ENCODE data around the gene NOC4L.
"Not testable (repeated sequence)": the region's sequence is repeated elsewhere in the genome, so short reads cannot be mapped to it uniquely, and the experiment has no call there.

NOC4L gene

DNA sequence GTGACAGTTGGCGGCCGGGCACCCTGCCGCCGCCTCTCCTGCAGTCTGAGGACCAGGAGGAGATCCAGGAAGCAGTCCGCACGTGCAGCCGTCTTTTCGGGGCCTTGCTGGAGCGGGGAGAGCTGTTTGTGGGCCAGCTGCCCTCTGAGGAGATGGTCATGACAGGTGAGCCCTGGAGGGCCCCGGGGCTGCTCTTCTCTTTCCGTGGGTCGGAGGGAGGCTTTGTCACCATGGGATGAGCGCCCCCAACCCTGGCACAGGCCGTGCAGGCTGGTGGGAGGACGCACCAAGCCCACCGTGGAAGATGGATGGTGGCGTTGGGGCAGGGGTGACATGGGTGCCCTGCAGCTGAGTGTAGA lies 532 bp downstream of the NOC4L start:
- peak in 1 of 3 donors; percentile 10 for DNase-seq

DNA sequence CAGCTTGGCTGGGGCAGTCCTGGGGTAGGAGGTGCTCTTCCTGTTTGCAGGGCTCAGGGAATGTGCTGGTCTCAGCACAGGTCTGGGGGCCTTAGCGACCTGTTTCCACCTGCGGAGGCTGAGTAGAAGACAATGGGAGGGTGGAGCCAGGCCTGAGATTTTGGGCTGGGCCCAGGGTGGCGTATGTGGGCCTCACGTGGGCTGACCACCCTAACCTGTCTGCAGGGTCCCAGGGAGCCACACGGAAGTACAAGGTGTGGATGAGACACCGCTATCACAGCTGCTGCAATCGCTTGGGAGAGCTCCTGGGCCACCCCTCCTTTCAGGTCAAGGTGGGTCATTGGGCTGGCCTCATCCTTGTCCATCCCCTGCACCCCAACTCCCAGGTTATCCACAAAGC lies 1.1 kb downstream of the NOC4L start:
- DNase-seq = no peak

DNA sequence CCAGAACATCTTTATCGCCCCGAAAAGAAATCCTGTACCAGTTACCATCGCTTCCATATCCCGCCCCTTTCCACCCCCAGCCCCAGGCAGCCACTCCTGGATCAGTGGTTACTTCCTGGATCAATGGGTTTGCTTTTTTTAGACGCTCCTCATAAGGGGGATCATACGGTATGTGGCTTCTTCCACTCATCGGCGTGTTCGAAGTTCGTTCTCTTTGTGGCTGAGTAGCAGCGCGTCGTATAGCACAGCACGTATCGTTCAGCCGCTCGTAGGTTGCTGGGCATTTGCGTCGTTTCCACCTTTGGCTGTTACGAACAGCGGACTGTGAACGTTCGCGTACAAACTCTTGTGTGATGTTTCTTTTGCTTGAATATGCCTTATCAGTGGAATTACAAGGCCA lies 1.8 kb downstream of the NOC4L start:
- DNase-seq = no peak

DNA sequence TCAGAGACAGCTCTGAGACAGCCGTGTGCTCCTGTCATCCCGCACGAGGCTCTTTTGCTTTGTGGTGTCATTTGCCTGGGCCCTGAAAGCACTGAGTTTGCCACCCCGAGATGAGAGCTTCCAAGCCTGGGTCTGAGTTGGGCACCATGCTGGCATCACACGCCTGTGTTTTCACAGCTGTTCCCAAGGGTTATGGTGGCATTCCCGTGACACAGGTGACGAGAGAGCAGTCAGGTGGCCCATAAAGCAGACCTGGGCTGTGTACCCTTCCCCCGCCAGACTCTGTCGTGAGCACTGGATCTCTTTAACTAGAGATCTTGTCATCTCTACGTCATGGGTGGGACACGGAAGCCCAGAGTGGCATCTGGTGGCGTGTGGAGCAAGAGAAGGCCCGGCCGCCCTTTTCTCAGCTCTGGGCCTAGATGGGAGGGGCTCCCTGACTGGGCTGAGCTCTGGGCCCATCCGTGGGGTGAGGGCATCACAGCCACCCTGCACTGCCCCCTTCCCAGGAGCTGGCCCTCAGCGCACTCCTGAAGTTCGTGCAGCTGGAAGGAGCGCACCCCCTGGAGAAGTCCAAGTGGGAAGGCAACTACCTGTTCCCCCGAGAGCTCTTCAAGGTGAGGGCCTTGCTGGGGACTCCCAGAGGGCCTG lies 2.6 kb downstream of the NOC4L start:
- no peak for DNase-seq

DNA sequence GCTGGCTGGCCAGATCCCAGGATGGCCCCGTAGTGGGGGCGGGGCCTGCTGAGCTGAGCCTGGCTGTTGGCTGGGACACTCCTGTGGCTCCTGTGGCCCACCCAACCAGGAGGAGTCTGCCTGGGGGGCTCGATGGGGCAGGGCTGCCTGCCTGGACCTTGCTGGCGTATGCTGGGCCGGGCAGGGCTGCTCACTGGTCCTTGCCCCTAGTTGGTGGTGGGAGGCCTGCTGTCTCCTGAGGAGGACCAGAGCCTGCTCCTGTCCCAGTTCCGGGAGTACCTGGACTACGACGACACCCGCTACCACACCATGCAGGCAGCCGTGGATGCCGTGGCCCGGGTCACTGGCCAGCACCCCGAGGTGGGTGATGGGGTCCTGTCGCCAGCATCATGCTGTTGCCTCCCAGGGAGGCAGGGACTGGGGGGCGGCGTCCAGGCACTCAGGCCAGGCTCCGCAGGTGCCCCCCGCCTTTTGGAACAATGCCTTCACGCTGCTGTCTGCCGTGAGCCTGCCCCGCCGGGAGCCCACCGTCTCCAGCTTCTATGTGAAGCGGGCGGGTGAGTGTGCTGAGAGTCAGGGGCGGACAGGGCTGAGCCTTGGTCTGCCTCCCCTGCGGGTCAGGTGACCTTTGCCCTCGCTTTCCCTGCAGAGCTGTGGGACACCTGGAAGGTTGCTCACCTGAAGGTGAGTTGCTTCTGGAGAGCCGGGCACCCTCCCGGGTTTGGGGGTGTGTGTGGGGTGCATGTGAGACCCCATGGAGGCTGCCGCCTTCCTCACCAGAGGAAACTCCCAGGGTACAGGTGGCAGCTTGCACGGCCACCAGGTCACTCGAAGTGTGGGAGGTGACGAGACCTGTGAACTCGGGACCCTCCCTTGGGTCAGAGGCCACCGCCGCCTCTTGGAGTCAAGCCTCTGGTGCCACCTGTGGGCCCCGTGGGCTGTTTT lies 3.4 kb downstream of the NOC4L start:
- no peak for DNase-seq

DNA sequence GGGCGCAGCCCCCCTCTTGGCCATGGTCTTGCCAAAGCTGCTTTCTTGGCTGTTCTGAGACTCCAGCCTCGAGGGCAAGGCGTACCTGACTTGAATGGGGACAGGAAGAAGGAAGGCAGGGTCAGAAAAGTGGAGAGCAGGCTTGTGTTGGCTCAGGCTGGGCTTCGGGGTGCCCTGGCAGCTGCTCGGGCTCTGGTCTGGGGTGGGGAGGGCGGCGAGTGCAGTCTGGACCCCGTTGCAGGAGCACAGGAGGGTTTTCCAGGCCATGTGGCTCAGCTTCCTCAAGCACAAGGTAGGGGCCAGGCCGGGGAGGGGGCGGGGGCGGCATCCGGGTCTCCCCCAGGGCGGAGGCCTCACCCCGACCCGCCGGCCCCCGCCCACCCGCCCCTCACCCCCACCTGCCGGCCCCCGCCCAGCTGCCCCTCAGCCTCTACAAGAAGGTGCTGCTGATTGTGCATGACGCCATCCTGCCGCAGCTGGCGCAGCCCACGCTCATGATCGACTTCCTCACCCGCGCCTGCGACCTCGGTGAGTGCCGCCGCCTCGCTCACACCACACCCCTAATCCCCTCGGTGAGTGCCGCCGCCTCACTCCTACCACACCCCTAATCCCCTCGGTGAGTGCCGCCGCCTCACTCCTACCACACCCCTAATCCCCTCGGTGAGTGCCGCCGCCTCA lies 4.2 kb downstream of the NOC4L start:
- no peak for DNase-seq

DNA sequence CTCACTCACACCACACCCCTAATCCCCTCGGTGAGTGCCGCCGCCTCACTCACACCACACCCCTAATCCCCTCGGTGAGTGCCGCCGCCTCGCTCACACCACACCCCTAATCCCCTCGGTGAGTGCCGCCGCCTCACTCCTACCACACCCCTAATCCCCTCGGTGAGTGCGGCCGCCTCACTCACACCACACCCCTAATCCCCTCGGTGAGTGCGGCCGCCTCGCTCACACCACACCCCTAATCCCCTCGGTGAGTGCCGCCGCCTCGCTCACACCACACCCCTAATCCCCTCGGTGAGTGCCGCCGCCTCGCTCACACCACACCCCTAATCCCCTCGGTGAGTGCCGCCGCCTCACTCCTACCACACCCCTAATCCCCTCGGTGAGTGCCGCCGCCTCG lies 5.3 kb downstream of the NOC4L start:
- DNase-seq = not testable (repeated sequence)

DNA sequence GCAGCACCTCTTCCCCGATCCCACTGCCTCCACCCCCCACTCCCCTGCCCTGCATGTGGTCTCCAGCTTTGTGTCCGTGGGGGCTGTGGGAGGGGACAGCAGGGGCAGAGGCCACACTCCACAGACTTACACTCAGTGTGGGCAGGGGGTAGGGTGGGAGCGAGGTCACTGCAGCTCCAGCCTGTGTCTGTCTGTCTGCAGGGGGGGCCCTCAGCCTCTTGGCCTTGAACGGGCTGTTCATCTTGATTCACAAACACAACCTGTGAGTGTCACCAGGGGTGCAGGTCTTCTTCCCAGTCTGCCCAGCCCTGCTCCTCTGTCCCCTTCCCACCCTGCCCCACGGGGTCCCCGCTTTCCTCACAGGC lies 6.5 kb downstream of the NOC4L start:
- DNase-seq = no peak

DNA sequence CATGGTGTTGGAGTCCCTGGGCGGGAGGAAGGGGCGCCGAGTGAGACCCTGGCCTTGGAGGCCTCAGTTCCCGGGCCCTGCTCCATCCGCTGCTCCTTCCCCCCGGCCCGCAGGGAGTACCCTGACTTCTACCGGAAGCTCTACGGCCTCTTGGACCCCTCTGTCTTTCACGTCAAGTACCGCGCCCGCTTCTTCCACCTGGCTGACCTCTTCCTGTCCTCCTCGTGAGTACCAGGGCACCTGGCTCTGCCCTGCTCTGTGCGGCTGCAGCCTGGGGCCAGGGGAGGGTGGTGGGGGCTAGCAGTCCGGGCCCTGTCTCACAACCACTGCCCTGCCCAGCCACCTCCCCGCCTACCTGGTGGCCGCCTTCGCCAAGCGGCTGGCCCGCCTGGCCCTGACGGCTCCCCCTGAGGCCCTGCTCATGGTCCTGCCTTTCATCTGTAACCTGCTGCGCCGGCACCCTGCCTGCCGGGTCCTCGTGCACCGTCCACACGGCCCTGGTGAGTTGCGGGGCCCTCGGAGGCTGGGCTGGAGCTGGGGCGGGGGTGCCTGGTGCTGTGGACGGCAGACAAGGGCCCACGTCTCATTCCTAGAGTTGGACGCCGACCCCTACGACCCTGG lies 7.0 kb downstream of the NOC4L start:
- no peak for DNase-seq

DNA sequence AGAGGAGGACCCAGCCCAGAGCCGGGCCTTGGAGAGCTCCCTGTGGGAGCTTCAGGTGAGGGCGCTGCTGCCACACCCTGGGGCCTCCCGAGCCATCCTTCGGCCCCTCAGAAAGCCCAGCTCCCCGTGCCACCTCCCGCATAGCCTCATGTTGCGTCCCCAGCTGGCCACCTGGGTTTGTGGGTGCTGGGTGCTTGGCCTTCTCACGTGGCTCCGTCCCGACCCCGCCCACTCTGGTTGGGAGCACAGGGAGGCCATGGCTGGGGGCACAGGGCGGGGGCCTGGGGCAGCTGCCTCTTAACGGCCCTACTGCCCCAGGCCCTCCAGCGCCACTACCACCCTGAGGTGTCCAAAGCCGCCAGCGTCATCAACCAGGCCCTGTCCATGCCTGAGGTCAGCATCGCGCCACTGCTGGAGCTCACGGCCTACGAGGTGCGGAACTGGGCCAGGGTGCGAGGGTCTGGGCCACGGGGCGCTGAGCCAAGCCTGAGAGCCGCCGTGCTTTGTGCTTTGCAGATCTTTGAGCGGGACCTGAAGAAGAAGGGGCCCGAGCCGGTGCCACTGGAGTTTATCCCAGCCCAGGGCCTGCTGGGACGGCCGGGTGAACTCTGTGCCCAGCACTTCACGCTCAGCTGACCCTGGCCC lies 7.6 kb downstream of the NOC4L start:
- DNase-seq = no peak

DNA sequence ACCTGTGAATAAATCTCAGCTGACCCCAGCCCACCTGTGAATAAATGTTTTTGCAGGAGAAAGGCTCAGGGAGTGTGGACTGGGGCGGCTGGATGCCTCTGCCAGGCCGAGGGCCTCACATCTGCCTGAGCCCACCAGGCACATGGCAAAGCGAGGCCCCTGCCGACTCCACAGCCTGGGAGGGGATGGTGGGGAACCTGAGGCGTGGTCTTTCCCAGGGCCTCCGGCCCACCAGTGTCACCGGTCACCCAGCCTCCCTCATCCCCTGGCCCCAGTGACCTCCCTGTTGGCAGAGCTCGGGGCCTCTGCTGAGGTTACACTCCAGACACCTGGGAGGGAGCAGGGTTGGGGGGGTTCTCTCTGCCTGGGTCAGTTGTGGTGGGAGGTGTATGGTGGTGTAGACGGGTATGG lies 8.2 kb downstream of the NOC4L start:
- no peak for DNase-seq

DNA sequence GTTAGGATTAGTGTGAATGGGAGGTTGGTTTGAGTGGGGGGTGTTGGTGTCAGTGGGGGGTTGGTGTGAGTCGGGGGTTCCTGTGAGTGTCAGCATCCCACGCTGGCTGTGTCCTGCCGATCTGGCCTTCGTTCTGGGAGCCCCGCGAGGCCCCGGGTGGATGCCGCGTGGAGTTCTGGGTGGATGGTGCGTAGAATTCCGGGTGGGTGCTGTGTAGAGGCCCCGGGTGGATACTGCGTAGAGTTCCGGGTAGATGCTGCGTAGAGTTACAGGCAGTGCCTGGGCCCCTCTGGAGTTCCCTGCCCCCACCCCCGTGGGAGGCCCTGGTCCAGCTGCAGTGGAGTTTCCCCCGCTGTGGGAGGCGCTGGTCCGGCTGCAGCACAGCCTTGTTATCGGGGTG lies 8.7 kb downstream of the NOC4L start:
- DNase-seq = no peak

DNA sequence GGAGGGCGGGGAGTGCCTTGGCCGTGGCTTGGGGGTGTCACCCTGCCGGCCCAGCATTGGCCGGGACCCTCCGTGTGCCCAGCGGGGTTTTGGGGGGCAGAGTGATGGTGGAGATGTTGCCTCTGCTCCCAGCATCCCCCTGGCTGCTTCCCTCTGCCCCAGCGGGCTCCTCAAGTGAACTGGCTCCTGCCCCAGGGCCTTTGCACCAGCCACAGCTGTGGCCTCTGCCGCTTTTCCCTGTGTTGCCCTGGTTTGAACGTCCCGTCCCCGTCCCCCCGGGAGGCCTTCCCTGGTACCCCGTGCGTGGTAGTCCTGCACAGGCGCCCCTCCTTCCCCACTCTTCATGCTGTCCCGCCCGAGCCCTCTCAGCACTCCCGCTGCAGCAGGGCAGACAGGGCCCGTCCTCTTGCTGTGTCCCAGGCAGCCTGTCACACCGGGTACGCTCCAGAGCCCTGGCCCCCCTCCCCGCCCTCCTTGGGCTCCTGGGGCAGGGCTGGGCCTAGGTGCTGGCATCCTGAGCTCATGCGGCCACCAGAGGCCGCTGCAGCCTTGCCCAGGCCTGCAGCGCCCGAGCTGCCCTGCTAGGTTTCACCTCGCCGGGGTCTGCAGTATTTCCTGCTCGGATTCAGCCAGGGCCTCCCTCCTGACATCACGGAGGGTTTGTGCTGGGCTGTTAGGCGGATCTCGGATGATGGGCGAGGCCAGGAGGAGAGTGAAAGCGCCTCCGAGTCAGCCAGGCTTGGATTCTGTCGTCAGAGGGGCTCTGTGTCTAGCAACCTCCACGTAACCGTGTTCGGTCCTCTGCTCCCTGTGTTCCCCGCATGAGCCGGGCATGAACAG lies 9.5 kb downstream of the NOC4L start:
- peak; percentile 69 to 87 (median 82) for DNase-seq

DNA sequence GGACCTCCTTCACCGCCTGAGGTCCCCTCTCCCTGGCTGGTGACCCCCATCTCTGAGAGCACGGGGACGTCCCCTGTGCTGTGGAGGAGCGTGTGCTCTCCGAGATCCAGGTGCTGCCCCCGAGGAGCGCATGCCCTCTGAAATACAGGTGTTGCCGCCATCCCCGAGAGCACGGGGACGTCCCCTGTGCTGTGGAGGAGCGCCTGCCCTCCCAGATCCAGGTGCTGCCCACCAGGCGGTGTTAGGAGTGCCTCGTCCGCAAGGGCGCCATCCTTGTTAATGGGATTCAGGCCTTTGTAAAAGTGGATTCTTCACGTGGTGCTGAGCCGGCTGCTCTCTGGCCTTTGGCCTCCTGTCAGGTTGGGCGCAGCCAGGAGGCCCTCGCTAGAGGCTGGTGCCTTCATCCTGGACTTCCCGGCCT lies 10.1 kb downstream of the NOC4L start:
- no peak for DNase-seq

DNA sequence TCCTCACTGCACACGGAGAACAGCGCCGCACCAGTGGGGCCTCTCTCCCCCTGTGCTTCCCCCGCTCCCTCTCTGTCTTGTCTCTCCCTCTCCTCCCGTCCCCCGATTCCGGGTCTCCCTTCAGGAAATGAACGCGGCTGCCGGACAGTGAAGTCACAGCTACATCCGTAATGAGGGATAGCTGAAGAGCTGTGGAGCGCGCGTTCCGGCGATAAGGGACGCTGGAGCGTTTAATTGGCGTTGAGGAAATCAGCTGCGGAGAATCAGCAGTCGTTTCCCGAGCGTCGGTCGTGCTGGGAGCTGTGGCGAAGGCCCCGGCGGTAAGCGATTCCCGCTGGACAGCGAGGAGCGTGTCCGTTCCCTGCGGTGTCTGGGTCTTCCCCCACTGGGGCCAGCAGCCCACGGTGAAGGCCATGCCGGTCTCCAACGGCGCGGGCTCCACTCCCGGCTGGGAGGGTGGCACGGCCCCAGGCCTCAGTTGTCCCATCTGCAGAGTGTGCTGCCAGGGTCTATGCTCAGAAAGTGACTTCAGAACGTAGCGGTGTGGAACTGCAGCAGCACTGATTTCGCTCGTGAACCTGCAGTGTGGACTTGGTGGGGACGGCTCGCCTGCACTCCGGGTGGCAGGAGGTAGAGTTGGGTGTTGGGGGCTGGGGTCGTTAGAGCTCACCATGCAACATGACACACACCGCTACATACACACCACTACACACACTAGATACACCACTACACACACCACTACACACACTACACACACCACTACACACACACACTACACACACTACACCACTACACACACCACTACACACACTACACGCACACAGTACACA lies 10.9 kb downstream of the NOC4L start:
- no peak for DNase-seq

DNA sequence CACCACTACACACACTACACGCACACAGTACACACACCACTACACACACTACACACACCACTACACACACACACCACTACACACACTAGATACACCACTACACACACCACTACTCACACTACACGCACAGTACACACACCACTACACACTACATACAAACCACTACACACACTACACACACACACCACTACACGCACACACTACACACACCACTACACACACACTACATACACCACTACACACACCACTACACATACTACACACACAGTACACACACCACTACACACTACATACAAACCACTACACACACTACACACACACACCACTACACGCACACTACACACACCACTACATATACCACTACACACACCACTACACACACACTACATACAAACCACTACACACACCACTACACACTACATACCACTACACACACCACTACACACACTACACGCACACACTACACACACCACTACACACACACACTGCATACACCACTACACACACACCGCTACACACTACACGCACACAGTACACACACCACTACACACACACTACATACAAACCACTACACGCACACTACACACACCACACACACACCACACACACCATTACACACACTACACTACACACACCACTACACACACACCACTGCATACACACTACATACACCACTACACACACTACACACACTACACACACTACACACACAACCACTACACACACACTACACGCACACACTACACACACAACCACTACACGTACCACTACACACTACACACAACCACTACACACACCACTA lies 11.7 kb downstream of the NOC4L start:
- no peak for DNase-seq

DNA sequence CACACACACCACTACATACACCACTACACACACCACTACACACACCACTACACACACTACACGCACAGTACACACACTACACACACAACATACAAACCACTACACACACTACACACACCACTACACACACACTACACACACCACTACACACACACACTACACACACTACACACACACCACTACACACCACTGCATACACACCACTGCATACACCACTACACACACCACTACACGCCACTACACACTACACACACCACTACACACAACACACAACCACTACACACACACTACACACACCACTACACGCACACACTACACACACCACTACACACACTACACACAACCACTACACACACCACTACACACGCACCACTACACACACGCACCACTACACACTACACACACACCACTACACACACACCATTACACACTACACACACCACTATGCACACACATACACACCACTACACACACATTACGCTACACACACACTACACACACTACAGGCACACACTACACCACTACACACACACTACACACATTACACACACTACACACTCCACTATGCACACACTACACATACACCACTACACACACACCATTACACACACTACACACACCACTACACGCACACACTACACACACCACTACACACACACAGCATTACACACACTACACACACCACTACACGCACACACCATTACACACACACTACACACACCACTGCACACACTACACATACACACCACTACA lies 12.5 kb downstream of the NOC4L start:
- no peak for DNase-seq

DNA sequence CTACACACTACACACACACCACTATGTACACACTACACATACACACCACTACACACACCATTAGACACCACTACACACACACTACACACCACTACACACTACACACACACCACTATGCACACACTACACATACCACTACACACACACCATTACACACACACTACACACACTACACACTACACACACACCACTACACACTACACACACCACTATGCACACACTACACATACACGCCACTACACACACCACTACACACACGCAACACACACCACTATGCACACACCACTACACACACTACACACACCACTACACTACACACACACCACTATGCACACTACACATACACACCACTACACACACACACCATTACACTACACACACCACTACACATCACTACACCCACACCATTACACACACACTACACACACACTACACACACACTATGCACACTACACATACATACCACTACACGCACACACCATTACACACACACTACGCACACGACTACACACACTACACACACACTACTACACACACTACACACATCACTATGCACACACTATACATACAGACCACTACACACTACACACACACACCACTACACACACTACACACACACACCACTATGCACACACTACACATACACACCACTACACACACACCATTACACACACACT lies 13.6 kb downstream of the NOC4L start:
- no peak for DNase-seq
